ENCODE results near the gene ADAM19. TPM values are rescaled to one million over a fixed set of nuclear protein-coding genes. Genes with fewer than 3 reads are reported as not detected.

ADAM19 gene
- total and polyA plus RNA-seq, 2 experiments from 2014 or later, result 6.0 to 8.6 TPM

- 50% methylated on average over 7 of the region's 7 CpGs for WGBS (ENCODE audit: low lambda C conversion rate, missing lambda C conversion rate)
- no peak overlapping the region for H3K4me2 ChIP-seq
- no peaks in the 10 kb centered on the region for H4K20me1 ChIP-seq (ENCODE audit: insufficient read depth, poor library complexity, severe bottlenecking)
- H3K27ac ChIP-seq, result peak overlapping the region; percentile 1
- H3K36me3 ChIP-seq (replicated peaks; ENCODE audit: insufficient read depth, low read depth), result no peaks in the 10 kb centered on the region
- no peaks in the 10 kb centered on the region for H3K79me2 ChIP-seq
- H3K4me1 ChIP-seq (ENCODE audit: insufficient read depth), result peaks cover under 1% of the 10 kb centered on the region
- no peak overlapping the region for H3K4me3 ChIP-seq
- H3K9me3 ChIP-seq (ENCODE audit: low read depth), result no peaks in the 10 kb centered on the region
- no peaks in the 10 kb centered on the region for H3K9me2 ChIP-seq (replicated peaks; ENCODE audit: insufficient read depth)
- H2AFZ ChIP-seq, result no peak overlapping the region
- no peaks in the 10 kb centered on the region for H3K27me3 ChIP-seq
- DNase-seq (ENCODE audit: low spot score), result peak; percentile 32
- TF ChIP-seq EZH2 (IDR thresholded peaks at IDR 0.05; ENCODE audit: borderline replicate concordance) (no peak), EZH2phosphoT487 (IDR thresholded peaks at IDR 0.05; ENCODE audit: low read depth, severe bottlenecking, unreplicated experiment) (no peak)
- TF ChIP-seq, protein P1, sequence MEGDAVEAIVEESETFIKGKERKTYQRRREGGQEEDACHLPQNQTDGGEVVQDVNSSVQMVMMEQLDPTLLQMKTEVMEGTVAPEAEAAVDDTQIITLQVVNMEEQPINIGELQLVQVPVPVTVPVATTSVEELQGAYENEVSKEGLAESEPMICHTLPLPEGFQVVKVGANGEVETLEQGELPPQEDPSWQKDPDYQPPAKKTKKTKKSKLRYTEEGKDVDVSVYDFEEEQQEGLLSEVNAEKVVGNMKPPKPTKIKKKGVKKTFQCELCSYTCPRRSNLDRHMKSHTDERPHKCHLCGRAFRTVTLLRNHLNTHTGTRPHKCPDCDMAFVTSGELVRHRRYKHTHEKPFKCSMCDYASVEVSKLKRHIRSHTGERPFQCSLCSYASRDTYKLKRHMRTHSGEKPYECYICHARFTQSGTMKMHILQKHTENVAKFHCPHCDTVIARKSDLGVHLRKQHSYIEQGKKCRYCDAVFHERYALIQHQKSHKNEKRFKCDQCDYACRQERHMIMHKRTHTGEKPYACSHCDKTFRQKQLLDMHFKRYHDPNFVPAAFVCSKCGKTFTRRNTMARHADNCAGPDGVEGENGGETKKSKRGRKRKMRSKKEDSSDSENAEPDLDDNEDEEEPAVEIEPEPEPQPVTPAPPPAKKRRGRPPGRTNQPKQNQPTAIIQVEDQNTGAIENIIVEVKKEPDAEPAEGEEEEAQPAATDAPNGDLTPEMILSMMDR (IDR thresholded peaks at IDR 0.05; ENCODE audit: poor library complexity), result no peak
Measured at GRCh38 chr5:157607371-157608161, 32.0 kb upstream of the ADAM19 start.

GRCh38 chr5:157606046-157606445 lies 30.5 kb upstream of the ADAM19 start:
- Histone ChIP-seq H3K4me1 (ENCODE audit: insufficient read depth) (no peaks in the 10 kb centered on the region), H3K36me3 (replicated peaks; ENCODE audit: insufficient read depth, low read depth) (no peaks in the 10 kb centered on the region), H3K9me3 (ENCODE audit: low read depth) (no peaks in the 10 kb centered on the region), H4K20me1 (ENCODE audit: insufficient read depth, poor library complexity, severe bottlenecking) (no peaks in the 10 kb centered on the region), H3K4me2 (no peak overlapping the region), H2AFZ (no peak overlapping the region), H3K27me3 (no peaks in the 10 kb centered on the region), H3K9me2 (replicated peaks; ENCODE audit: insufficient read depth) (no peaks in the 10 kb centered on the region), H3K27ac (no peak overlapping the region), H3K79me2 (no peaks in the 10 kb centered on the region), H3K4me3 (no peak overlapping the region)
- WGBS (ENCODE audit: low lambda C conversion rate, missing lambda C conversion rate), result 82% methylated on average over 2 of the region's 2 CpGs
- DNase-seq (ENCODE audit: low spot score), result no peak
- TF ChIP-seq EZH2phosphoT487 (IDR thresholded peaks at IDR 0.05; ENCODE audit: low read depth, severe bottlenecking, unreplicated experiment), result no peak
- TF ChIP-seq, protein P1 (IDR thresholded peaks at IDR 0.05; ENCODE audit: poor library complexity), result no peak
- no peak for TF ChIP-seq EZH2 (IDR thresholded peaks at IDR 0.05; ENCODE audit: borderline replicate concordance)

- H2AFZ ChIP-seq, result no peak overlapping the region
- H3K4me1 ChIP-seq (ENCODE audit: insufficient read depth), result no peaks in the 10 kb centered on the region
- WGBS (ENCODE audit: low lambda C conversion rate, missing lambda C conversion rate), result 90% methylated on average over 12 of the region's 12 CpGs
- H4K20me1 ChIP-seq (ENCODE audit: insufficient read depth, poor library complexity, severe bottlenecking), result no peaks in the 10 kb centered on the region
- H3K4me3 ChIP-seq, result no peak overlapping the region
- no peaks in the 10 kb centered on the region for H3K9me2 ChIP-seq (replicated peaks; ENCODE audit: insufficient read depth)
- no peak overlapping the region for H3K4me2 ChIP-seq
- TF ChIP-seq EZH2 (IDR thresholded peaks at IDR 0.05; ENCODE audit: borderline replicate concordance) (no peak), EZH2phosphoT487 (IDR thresholded peaks at IDR 0.05; ENCODE audit: low read depth, severe bottlenecking, unreplicated experiment) (no peak)
- TF ChIP-seq, protein P1 (IDR thresholded peaks at IDR 0.05; ENCODE audit: poor library complexity), result no peak
- no peaks in the 10 kb centered on the region for H3K9me3 ChIP-seq (ENCODE audit: low read depth)
- DNase-seq (ENCODE audit: low spot score), result no peak
- H3K27me3 ChIP-seq, result no peaks in the 10 kb centered on the region
- no peak overlapping the region for H3K27ac ChIP-seq
- H3K79me2 ChIP-seq, result no peaks in the 10 kb centered on the region
- no peaks in the 10 kb centered on the region for H3K36me3 ChIP-seq (replicated peaks; ENCODE audit: insufficient read depth, low read depth)
Measured at GRCh38 chr5:157603333-157604190, 28.0 kb upstream of the ADAM19 start.
